ENCODE results near the gene PINLYP.

Gene PINLYP

GRCh38 chr19:43544077-43544476 is 31.5 kb upstream of the PINLYP start:
- ATAC-seq, result no peak
- no peak for TF ChIP-seq ZFP3 (CRISPR knock-in tag; IDR thresholded peaks at IDR 0.05)
- no peak for TF ChIP-seq ESRRG (CRISPR knock-in tag; IDR thresholded peaks at IDR 0.05)
- no peak for TF ChIP-seq PPARA (CRISPR knock-in tag; IDR thresholded peaks at IDR 0.05; ENCODE audit: borderline replicate concordance)
- no peak for TF ChIP-seq ZC3H10 (CRISPR knock-in tag; IDR thresholded peaks at IDR 0.05)
- TF ChIP-seq POU6F1 (CRISPR knock-in tag; IDR thresholded peaks at IDR 0.05; ENCODE audit: borderline replicate concordance, low read depth), result no peak
- TF ChIP-seq ARNTL (CRISPR knock-in tag; IDR thresholded peaks at IDR 0.05; ENCODE audit: borderline replicate concordance, low read depth), result no peak
- TF ChIP-seq ZFP30 (CRISPR knock-in tag; IDR thresholded peaks at IDR 0.05), result no peak
- no peak for TF ChIP-seq ZNF565 (CRISPR knock-in tag; conservative IDR thresholded peaks at IDR 0.05; ENCODE audit: low read depth)
- no peak for TF ChIP-seq ISL1 (CRISPR knock-in tag; IDR thresholded peaks at IDR 0.05)
- TF ChIP-seq CREB5 (CRISPR knock-in tag; IDR thresholded peaks at IDR 0.05; ENCODE audit: low read depth), result no peak
- TF ChIP-seq SNAI2 (CRISPR knock-in tag; IDR thresholded peaks at IDR 0.05), result no peak
- TF ChIP-seq PATZ1 (CRISPR knock-in tag; IDR thresholded peaks at IDR 0.05; ENCODE audit: borderline replicate concordance), result no peak
- no peak for TF ChIP-seq TCF4 (CRISPR knock-in tag; IDR thresholded peaks at IDR 0.05; ENCODE audit: borderline replicate concordance)
- TF ChIP-seq CSDC2 (CRISPR knock-in tag; IDR thresholded peaks at IDR 0.05), result no peak
- TF ChIP-seq RARB (CRISPR knock-in tag; IDR thresholded peaks at IDR 0.05), result no peak
- no peak for TF ChIP-seq ZNF8 (CRISPR knock-in tag; IDR thresholded peaks at IDR 0.05)
- no peak for TF ChIP-seq ZNF70 (CRISPR knock-in tag; IDR thresholded peaks at IDR 0.05)
- no peak for TF ChIP-seq CSRNP3 (CRISPR knock-in tag; IDR thresholded peaks at IDR 0.05)
- TF ChIP-seq GLIS3 (CRISPR knock-in tag; IDR thresholded peaks at IDR 0.05), result no peak

- no peak for TF ChIP-seq ZNF8 (CRISPR knock-in tag; IDR thresholded peaks at IDR 0.05)
- no peak for TF ChIP-seq TCF4 (CRISPR knock-in tag; IDR thresholded peaks at IDR 0.05; ENCODE audit: borderline replicate concordance)
- no peak for TF ChIP-seq RARB (CRISPR knock-in tag; IDR thresholded peaks at IDR 0.05)
- no peak for TF ChIP-seq CREB5 (CRISPR knock-in tag; IDR thresholded peaks at IDR 0.05; ENCODE audit: low read depth)
- no peak for TF ChIP-seq ZFP30 (CRISPR knock-in tag; IDR thresholded peaks at IDR 0.05)
- no peak for TF ChIP-seq SNAI2 (CRISPR knock-in tag; IDR thresholded peaks at IDR 0.05)
- no peak for TF ChIP-seq TOX (CRISPR knock-in tag; IDR thresholded peaks at IDR 0.05; ENCODE audit: borderline replicate concordance)
- TF ChIP-seq GLIS3 (CRISPR knock-in tag; IDR thresholded peaks at IDR 0.05), result no peak
- TF ChIP-seq TSHZ2 (CRISPR knock-in tag; IDR thresholded peaks at IDR 0.05), result no peak
Measured at GRCh38 chr19:43545276-43545675, 30.3 kb upstream of the PINLYP start.

More at GRCh38 chr19:43545276-43545675, 30.3 kb upstream of the PINLYP start:
- no peak for ATAC-seq
